Activated CD8-positive, alpha-beta memory T cell treated with anti-CD3 and anti-CD28 coated beads for 1 hour (primary cell): ENCODE data around the gene PAIP1.
A peak's percentile ranks its signal among the peaks of the same experiment; 100 is the strongest.
"Not testable (repeated sequence)": the region's sequence is repeated elsewhere in the genome, so short reads cannot be mapped to it uniquely, and the experiment has no call there.

Experiments
- DNase-seq, 2 donors: peaks; one replicate each; pipeline ENCODE4 v3.0.0-alpha.2; 2020; ENCODE audit warnings: low read depth in 1 of 2; ENCODE audit errors: extremely low read depth in 1 of 2

The PAIP1 gene

DNA sequence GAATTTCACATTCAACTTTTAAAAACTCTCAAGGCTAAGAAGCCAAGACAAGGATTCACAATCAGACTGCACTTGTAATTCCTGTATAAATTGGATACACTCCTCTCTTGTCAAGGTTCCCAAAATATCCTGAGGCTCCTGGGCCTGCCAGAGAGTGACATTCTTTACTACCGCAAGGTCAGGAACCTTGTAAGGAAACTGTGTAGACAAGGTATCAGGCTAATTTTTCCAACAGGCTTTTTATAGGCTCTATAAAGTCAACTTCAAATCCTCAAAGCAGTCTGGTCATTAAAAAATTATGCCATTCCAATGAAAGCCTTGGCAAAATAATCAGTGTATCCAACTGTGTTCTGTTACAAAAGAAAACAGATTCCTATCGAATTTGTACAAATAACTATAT, 15.5 kb upstream of the PAIP1 start:
- DNase-seq = no peak

DNA sequence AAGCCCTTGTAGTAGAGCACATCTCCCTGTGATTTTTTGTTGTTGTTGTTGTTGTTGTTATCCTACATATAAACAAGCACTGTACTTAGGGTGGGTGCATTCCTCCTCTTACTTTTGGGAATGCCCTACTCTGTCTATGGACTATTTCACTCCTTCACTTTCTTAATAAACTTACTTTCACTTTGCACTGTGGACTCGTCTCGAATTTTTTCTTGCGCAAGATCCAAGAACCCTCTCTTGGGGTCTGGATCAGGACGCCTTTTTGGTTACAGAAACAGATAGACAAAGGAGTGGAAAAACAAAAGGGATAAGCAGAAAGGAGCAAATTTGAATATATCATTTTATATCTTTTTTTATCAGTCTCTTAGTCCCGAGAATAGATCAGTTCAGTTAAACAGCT, 14.4 kb upstream of the PAIP1 start:
- DNase-seq = no peak

DNA sequence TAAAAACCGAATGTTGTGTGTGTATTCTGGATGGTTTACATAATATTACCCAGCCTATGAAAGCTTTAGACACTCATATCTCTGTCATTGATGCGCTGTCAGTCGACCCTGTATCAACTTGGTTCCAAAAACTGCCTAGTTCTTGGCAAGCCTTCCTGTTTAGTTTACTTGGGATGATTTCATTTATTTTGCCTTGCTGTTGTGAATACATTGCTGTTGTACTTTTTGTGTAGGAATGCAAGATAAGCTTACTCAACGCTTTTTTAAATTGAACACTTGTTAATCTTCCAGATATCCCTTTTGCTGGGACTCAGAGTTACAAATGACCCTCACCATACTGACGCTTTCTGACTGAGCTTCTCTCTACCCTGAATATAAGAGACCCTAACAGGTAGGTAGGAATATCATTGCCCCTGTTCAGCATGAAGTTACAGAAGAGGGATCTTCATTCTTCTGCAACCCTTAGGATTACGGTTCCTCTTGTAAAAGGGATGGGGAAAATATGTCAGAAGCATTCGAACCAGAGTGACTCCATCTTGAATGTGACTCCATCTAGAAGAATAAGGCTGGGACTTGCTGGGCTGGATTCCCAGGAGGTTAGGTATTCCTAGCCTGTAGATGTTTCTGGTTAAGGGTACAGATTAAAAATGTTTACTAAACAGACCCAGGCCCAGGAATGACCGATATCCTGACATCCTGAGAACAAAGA, 13.7 kb upstream of the PAIP1 start:
- no peak for DNase-seq

DNA sequence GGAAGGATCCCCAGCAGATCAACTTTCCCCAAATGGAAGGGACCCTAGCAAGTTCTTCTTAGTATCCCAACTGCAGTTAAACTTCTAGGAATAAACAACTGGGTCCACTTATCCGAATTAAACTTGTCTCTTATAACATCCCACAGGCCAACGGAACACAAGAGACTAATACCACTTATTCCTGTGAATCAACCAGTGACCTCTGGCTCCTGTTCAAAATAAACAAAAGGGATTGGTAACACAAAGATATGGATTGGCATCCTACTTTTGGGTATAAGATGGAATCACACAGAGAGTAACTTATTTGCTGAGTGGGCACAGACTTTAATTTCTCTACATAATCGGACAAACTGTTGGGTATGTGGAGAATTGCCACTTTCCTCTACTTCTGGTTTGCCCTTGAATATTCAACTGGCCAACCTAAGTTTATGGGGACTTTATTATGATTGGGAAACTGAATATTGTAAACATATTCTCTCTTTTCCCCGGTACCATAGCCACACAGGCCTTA, 12.4 kb upstream of the PAIP1 start:
- DNase-seq = no peak

DNA sequence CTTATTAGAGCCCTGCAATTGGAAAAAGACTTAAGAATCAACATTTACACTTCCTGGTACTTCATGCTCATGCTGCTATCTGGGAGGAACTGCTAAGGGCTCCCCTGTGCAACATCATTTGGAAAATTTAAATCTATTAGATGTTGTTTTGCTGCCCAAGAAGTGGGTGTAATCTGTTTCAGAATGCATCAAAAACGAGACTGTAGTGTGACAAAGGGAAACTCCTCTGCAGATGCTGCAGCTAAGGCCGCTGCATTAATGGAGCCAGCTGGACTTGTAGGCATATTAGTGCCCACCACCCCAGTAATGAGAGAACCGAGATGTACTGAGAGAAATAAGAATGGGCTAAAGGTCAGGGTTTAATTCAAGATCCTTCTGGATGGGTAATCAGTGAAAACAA, 11.1 kb upstream of the PAIP1 start:
- DNase-seq = no peak

DNA sequence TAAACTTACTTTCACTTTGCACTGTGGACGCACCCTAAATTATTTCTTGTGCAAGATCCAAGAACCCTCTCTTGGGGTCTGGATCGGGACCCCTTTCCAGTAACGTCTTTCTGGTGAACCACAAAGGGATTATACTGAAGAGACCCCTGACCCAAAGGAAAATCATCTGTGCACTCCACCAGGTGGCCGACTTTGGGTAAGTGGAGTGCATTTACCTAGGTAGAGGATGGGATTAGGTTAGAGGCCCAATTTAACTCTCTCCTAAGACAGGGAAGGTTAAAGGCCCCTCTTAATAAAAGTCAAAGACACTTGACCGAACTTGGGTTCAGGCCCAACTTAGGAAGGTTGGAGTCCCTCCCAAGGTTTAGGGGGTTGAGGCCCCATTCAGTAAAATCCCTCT, 8.2 kb upstream of the PAIP1 start:
- no peak for DNase-seq

DNA sequence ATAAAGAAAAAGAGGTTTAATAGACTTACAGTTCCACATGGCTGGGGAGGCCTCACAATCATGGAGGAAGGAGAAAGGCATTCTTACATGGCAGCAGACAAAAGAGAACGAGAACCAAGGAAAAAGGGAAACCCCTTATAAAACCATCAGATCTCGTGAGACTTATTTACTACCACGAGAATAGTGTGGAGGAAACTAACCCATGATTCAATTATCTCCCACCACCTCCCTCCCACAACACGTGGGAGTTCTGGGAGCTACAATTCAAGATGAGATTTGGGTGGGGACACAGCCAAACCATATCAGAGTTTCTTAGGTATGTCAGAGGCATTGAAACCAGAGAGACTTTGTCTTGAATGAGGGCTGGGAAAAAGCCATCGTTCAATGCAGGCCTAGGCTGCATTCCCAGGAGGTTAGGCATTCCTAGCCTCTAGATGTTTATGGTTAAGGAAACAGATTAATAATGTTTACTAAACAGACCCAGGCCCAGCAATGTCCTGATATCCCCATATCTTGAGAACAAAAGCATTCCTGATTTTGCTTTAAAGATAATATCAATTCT, 7.5 kb upstream of the PAIP1 start:
- no peak for DNase-seq

DNA sequence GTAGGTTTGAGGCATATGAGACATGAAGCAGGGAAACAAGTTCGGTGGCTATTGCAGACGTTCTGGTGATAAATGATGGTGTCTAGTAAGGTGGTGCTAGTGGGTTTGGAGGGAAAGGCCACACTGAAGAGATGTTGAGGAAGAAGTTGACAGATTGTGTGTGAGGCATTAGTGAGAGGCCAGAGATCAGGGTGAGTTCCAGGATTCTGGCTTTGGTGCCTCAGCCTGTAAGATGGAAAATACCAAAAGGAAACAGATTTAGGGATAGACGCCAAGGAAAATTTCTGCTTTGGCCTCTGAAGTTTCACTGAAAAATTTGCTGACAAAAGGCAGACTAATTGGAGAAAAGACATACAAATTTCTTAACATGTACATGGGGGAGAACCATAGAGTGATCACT, 6.4 kb upstream of the PAIP1 start:
- no peak for DNase-seq

DNA sequence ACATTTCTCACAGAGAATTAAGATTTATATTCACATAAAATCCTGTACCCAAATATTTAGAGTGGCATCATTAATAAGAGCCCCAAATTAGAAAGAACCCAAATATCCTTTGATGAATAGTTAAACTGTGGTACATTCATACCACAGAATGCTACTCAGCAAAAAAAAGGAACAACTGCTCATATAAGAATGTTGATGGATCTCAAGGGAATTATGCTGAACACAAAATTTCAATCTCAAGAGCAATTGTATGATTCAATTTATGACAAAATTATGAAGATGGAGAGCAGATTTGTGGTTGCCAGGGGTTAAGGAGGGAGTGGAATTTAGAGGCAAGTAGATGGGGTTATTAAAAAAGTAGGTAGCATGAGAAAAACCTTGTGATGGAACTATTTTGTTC, 4.5 kb upstream of the PAIP1 start:
- DNase-seq = no peak

DNA sequence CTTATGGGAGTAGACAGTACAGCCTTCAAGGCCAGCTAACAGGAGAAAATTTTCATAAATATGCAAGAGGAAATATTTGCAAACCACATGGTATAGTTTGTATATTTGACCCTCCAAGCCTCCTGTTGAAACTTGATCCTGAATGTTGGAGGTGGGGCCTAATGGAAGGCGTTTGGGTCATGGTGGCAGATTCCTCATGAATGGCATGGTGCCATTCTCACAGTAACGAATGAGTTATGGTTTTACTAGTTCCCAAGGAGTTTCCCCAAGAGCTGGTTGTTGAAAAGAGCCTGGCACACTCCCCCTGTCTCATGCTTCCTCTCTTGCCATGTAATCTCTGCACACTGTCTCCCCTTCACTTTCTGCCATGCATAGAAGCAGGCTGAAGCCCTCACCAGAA, 3.3 kb upstream of the PAIP1 start:
- no peak for DNase-seq

DNA sequence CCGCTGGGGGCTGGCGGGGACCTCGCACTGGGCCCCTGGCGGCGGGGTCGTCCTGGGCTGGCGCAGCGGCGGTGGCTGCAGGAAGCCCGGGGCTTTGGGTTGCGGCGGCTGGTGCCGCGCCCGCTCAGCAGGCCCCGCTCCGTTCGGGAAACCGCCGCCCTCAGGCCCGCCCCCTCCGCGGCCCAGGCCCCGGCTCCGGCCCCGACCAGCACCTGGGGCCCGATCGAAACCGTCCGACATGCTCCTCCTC, 345 bp downstream of the PAIP1 start:
- not testable (repeated sequence) for DNase-seq

DNA sequence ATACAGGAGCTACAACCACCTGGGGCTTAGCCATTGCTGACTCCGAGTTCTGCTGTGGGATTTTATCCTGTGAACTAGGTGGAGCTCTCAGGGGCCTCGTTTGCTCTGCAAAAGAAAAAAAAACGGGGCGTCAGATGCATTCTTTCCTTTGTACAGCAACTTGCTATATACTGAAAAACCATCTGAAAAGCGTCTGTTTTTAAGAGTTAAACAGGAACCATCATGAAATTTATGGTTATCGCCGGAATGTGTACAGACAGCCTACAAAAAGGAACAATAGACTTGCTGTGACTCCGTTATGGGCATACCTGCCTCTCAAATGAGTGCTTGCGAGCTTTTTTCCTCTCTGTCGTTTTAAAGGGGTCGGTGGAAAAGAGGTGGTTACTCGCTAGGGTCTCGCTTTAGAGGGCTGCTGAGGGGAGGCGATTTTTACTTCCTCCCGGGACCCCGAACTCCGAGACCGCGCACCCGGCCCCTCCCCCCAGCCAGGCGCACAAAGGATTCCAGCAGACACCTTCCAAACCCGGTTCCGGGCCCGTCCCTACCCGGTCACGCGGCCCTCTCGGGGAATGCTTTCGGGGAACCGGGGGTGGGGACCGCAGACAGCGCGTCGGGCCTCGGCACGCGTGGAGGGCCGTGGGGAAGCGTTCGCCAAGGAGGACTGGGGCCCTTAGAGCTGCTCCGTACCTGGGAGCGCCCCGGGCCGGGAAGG, 826 bp downstream of the PAIP1 start:
- peak in 1 of 2 donors; percentile 15 for DNase-seq

DNA sequence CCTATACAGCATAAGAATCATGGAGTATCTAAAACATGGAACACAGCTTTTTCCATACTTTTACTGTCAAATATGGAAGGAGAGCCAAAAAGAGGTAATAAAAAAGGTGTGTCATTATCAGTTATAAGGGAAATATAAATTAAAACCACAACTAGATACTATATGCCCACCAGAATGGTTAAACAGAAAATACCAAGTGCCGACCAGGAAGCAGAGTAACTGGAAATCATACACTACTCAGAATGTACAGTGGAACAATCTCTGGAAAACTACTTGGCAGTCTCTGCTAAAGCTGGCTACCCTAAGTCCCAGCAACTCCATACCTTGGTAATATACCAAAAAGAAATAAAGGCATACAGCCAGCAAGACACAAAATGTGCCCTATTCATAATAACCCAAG, 2.4 kb downstream of the PAIP1 start:
- no peak for DNase-seq

DNA sequence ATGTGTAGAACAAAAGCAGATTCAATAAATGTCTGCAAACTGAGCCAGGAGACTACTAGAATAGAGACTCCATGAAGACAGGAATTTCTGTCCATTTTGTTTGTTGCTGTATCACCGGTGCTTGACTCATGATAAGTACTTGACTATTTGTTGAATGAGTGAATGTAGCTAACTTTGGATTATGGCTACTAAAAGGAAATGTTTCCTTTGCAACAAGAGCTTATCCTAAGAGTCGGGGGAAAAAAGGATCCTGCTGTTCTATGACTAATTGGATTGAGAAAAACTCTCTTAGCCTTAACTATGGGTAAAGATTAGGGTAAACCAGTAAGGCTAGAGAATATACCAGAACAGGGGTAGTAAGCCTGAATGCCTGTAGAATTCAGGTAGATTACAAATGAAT, 3.5 kb downstream of the PAIP1 start:
- DNase-seq = no peak

DNA sequence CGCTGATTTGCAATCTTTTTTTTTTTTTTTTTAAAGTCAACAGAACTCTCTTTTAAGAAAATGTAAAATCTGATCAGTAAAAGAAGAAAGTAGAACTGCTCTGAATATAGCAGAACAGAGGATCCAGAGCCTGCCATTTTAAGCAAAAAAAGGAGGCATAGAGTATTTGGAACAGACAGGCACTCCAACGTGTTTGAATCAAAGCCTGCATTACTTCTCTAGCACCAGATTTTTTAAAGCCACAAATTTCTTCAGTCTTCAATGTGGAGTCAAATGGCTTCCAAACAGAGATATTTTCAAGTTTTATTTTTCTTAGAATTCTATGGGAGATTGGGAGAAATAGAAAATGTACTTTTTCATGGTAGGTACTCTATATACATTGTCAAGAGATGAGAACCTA, 5.1 kb downstream of the PAIP1 start:
- DNase-seq = no peak

DNA sequence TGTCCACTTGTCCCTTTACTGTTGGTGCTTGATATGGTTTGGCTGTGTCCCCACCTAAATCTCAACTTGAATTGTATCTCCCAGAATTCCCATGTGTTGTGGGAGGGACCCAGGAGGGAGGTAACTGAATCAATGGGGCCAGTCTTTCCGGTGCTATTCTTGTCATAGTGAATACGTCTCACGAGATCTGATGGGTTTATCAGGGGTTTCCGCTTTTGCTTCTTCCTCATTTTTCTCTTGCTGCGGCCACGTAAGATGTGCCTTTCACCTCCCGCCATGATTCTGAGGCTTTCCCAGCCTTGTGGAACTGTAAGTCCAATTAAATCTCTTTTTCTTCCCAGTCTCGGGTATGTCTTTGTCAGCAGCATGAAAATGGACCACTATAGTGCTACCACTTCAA, 7.6 kb downstream of the PAIP1 start:
- not testable (repeated sequence) for DNase-seq

DNA sequence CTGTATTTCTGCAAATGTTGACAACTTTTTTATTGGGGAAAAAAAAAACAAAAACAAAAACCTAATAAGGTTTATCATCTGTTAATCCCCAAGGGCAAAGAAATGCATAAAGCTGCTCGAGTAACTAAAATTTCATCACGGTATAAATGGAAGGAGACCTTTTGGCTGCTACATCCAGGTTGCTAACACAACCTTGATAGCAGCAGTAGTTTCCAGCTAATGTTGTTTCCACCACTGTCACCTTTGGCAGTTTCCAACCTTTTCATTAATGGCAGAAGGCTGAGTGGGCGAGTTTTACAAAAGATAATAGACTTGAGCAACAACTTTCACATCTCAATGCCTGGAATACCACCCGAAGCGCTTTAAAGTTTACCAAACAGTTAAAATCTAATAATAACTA, 8.5 kb downstream of the PAIP1 start:
- no peak for DNase-seq

DNA sequence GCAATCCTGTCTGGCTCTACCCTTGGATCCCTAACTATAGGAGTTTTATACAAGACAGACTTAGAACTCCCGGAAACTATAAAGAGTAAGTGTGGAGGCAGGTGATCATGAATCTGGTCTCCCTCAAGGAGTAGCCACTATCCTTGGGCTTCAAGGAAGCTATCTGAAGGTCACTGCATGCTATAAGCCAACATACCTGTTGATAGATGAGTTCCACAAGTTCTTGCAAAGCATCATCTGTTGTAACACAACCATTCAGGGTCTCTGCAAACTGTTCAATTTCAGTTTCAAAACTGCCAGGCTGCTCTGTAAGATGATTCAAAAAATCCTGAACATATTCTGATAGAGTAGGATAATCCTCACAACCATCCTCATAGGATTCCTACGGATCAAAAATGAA, 9.3 kb downstream of the PAIP1 start:
- DNase-seq = no peak

DNA sequence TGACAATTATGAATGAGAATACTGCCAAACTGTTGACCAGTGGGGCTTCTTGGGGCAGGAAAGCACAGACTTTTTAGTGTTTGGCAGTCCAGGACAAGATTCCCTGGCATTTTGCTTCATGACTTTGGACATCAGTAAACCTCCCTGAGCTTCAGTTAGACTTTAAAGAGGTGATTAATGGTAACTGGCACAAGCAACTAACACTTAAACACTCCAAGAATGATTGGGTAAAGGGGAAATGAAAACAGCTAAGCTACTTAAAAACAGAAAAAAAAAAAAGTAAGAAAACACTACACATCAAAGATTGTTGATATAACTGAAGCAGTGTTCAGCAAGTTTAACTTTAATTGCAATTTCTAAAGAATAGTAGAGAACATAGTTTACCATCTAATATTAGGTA, 13.4 kb downstream of the PAIP1 start:
- DNase-seq = no peak

DNA sequence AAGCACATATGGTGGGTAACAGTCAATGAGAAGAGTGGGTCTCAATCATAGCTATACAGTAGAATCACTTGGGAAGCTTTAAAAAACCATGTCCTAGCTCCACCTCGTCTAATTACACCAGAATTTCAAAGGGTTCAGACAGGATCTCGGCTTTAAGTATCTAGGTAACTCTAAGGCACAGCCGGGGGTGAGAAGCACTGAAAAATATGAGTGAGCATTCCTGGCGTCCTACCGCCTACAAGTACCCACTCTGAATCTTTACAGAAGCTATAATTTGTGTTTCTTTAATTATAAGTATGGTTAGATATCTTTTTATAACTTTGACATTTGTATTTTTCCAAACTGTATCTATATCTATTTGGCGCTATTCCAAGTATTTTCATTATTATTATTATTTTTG, 16.1 kb downstream of the PAIP1 start:
- no peak for DNase-seq

DNA sequence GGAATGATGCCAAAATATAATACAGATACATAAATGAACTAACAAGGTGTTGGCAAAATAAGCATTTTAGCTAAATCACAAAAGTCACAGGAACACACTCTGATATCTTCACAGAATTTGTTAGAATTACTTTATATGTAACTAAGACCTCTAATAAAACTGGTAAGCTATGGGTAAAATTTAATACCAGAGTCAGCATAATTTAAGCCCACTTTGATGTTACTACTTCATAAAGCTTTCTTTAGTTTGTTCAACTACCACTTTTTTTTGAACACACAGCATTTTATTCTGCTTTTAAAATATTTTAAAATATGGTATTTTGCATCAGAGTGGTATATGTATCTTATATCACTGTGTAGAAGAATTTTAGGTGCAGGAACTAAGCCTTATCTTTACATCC, 19.9 kb downstream of the PAIP1 start:
- DNase-seq = no peak

DNA sequence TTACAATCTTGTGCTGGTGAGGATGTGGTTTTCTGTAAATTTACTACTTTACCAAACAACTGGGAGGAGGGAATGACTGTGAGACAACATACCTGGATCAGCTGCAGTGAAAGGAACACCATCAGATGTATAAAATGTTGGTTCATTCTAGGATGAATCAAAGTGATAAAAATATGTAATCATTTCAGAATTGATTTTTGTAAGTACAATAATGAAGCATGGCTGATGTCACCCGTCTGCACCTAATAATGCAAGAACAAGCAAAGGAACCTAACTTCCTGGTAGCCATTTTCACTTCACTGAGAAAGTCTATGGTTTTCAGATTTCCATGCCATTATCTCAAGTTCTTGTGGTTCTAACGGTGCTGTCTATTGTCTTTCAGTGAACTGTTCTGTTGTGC, 23.2 kb downstream of the PAIP1 start:
- no peak for DNase-seq

DNA sequence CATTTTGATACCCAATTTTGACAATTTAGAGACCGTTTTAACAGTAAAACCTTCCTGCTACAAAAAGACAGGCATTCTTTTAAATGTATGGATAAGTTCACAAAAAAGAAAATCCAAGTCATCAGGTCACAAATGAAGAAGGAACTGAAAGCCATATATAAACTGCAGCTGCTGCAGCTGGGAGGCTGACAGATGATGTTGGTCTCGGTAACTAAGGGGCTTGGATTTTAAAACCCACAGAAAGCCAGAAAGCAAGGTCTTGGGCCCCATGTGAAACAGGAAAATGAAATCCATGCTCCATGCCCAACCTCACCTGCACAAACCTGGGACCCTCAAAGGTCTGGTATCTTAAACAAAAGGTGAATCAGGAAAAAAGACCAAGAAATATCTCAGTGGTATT, 26.2 kb downstream of the PAIP1 start:
- DNase-seq = no peak
